Subcutaneous abdominal adipose tissue (tissue), 5 donors: ENCODE data around the gene CNPY3.
A peak's percentile ranks its signal among the peaks of the same experiment; 100 is the strongest.

Experiments used
- H3K27ac ChIP-seq: one replicate; pipeline ENCODE4 v1.7.0; 2013; ENCODE audit warnings: low read depth, mild to moderate bottlenecking, inconsistent platforms, low read length, moderate library complexity
- H3K27me3 ChIP-seq, 5 donors: one replicate each; pipeline ENCODE4 v1.7.0; 2013; ENCODE audit warnings: low read length in 5 of 5, inconsistent platforms in 1 of 5; ENCODE audit not compliant: control insufficient read depth in 5 of 5, insufficient read depth in 4 of 5
- H3K36me3 ChIP-seq, 5 donors: one replicate each; pipeline ENCODE4 v1.7.0; 2013; ENCODE audit warnings: low read length in 5 of 5; ENCODE audit not compliant: control insufficient read depth in 5 of 5, insufficient read depth in 5 of 5
- H3K4me1 ChIP-seq, 5 donors: one replicate each; pipeline ENCODE4 v1.7.0; 2013; ENCODE audit warnings: low read length in 5 of 5, mild to moderate bottlenecking in 3 of 5, moderate library complexity in 1 of 5; ENCODE audit not compliant: control insufficient read depth in 5 of 5, insufficient read depth in 5 of 5
- H3K4me3 ChIP-seq, 5 donors: one replicate each; pipeline ENCODE4 v1.7.0; 2013; ENCODE audit warnings: low read length in 5 of 5, low read depth in 1 of 5
- H3K9ac ChIP-seq, 5 donors: one replicate each; pipeline ENCODE4 v1.7.0; 2013; ENCODE audit warnings: low read length in 5 of 5, mild to moderate bottlenecking in 4 of 5, moderate library complexity in 3 of 5
- H3K9me3 ChIP-seq, 5 donors: one replicate each; pipeline ENCODE4 v1.7.0; 2013; ENCODE audit warnings: low read length in 5 of 5; ENCODE audit not compliant: control insufficient read depth in 5 of 5
- donor health status: healthy.
- donor health status: healthy.
- donor health status: healthy.
- donor health status: healthy.
- donor health status: healthy.

Gene CNPY3

DNA sequence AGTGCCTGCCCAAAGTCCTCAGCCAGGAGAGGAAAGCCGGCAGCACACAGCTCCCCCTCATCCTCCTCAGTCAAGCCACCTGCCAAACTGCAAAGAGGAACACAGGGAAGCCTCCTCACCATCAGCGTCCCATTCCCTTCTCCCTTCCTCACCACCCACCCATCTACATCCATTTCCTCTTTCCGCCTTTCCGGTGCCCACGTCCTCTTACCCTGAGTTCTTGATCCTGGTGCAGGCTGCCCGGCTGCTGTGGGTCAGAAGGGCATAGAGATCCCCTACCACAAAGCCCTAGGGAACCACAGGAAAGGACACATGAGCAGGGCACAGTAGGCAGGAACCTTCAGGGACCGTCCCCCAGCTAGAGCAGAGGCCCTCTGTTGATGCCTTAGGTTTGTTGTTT lies 37.3 kb downstream of the CNPY3 start:
- H3K4me3 ChIP-seq: no peak overlapping the region
- H3K36me3 ChIP-seq: peaks cover 0 to 85% (median 58%) of the 10 kb centered on the region in 5 donors
- no peak overlapping the region for H3K9ac ChIP-seq
- H3K27me3 ChIP-seq: no peaks in the 10 kb centered on the region
- no peaks in the 10 kb centered on the region for H3K4me1 ChIP-seq
- no peaks in the 10 kb centered on the region for H3K9me3 ChIP-seq
- no peak overlapping the region for H3K27ac ChIP-seq

DNA sequence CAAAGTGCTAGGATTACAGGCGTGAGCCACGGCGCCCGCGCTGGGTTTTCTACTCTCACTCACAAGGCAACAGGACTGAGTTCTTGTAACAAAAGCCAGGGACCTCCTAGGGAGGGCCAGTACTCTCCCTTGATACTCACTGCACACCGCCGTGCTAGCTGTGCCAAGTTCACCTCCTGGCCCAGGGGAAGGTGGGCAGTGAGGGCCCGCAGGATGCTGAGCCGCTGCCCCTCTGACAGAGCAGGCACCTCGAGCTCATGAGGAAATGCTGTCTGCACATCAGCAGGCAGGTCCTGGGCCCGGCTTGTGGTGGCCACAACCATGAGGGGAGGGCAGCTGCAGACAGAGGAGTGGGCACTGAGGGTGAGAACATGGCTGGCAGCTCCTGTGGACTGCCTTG lies 37.9 kb downstream of the CNPY3 start:
- Histone ChIP-seq H3K36me3 (peaks cover 0 to 84% (median 55%) of the 10 kb centered on the region in 5 donors), H3K4me3 (no peak overlapping the region), H3K4me1 (no peaks in the 10 kb centered on the region), H3K27me3 (no peaks in the 10 kb centered on the region), H3K27ac (no peak overlapping the region), H3K9ac (no peak overlapping the region), H3K9me3 (no peaks in the 10 kb centered on the region)

DNA sequence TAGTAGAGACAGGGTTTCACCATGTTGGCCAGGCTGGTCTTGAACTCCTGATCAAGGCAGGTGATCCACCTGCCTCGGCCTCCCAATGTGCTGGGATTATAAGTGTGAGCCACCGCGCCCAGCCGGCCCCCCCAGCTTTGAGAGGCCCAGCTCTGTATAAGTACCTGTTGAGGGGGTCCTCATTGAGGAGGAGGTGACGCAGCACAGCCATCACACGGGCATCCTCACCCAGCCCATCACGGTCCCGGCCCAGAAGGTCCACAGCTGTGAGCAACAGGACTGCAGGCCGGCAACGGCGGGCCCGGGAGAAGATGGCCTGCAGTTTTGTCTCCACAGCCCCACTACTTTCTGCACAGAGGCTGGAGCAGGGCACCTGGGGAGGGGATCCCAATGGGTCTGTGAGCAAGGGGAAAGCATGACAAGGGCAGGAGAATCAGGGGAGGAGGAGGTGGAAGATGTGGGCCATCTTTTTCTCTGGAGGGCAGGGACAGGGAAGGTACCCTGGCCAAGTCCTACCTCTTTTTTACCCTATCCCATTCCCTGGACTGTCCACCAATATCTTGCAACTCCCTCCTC lies 38.9 kb downstream of the CNPY3 start:
- Histone ChIP-seq H3K36me3 (peaks cover 0 to 77% (median 52%) of the 10 kb centered on the region in 5 donors), H3K4me3 (no peak overlapping the region), H3K27me3 (no peaks in the 10 kb centered on the region), H3K9ac (no peak overlapping the region), H3K9me3 (no peaks in the 10 kb centered on the region), H3K27ac (no peak overlapping the region), H3K4me1 (no peaks in the 10 kb centered on the region)

DNA sequence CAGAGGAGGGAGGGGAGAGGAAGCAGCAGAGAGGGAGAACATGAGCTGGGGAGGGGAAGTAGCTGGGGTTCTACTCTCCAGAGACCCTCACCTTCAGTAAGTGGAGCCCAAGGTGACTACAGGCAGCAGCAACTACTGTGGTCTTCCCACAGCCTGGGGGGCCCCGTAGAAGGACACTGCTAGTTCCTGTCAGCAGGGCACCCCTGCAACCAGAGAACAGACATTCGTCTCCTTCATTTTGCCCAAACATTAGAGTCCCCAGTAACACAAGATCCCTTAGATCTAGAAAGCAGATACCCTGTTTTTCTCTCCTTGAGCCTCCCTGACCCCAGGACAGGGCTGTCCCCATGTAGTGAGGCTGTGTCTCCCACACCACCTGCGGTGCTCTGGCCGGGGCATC lies 39.5 kb downstream of the CNPY3 start:
- H3K9ac ChIP-seq: no peak overlapping the region
- H3K4me3 ChIP-seq: no peak overlapping the region
- H3K36me3 ChIP-seq: peaks cover 0 to 77% (median 50%) of the 10 kb centered on the region in 5 donors
- H3K27me3 ChIP-seq: no peaks in the 10 kb centered on the region
- no peaks in the 10 kb centered on the region for H3K4me1 ChIP-seq
- H3K27ac ChIP-seq: no peak overlapping the region
- no peaks in the 10 kb centered on the region for H3K9me3 ChIP-seq

DNA sequence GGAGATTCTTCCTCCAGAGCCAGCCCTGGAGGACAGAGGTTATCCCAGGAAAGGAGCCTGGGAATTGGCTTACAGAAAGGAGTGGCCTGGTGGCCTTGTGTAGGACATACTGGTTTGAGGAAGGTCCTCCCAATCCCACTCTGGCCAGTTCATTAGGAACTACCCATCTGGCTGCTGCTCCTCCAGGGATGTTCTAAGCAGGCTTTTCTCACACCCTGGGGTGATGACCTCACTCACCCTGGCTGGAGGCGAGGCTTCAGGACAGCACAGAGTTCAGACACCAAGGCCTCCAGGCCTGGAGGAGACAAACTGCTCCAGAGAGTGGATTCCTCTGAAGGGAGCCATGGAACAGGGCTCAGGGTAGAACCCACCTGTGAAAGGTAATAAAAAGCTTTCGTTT lies 40.2 kb downstream of the CNPY3 start:
- Histone ChIP-seq H3K36me3 (peaks cover 0 to 75% (median 48%) of the 10 kb centered on the region in 5 donors), H3K9me3 (no peaks in the 10 kb centered on the region), H3K27me3 (no peaks in the 10 kb centered on the region), H3K4me3 (no peak overlapping the region), H3K27ac (no peak overlapping the region), H3K4me1 (no peaks in the 10 kb centered on the region), H3K9ac (no peak overlapping the region)

DNA sequence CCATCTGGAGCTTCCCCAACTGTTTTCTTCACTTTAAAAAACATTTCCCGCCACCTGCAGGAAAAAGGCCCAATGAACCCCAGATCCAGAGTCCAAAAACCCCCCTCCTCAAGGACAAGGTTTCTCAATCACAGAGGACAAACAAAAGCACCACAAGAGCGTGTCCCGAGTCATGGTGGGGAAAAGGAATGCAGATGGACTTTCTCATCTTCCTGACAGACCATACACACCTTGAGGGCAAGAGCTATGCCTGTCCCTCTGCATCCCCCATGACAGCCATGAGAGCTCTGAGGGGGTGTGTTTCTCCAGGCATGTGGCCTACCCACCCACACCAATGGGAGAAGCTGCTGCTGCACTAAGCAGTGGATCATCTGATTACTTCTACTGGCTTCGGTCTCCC lies 40.7 kb downstream of the CNPY3 start:
- Histone ChIP-seq H3K27ac (no peak overlapping the region), H3K4me1 (no peaks in the 10 kb centered on the region), H3K27me3 (no peaks in the 10 kb centered on the region), H3K36me3 (peaks cover 0 to 74% (median 44%) of the 10 kb centered on the region in 5 donors), H3K4me3 (no peak overlapping the region), H3K9me3 (no peaks in the 10 kb centered on the region), H3K9ac (no peak overlapping the region)

DNA sequence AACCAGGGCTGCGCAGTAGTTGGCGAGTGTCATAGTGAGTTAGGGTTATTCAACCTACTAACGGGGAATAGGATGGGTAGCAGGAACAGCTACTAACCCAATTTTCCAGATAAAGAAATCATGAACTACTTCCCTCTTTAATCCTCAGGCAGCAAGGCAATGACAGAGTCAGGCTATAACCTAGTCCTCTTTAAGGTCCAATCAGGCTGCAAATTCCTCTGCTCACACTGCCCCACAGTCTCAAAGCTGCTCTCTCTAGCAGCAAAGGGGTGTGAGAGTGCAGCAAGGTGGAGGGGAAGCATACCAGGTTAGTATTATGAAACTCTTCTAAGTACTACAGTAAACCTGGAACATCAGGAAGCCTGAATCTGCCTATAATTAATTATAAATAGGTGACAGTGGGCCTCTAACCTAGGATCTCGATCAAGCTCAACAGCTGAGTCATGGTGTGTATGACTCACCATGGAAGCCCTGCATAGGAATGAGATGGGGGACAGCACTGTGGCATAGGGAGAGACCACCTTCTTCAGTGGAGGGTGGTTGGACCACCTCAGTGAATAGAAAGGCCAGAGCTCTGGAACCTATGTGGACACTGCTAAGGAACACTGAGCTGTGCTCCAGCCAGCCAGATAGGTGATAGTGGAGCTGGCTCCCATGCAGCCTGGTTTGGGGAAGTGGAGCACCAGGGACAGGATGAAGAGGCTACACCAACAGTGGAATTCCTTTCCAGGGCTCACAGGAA lies 41.8 kb downstream of the CNPY3 start:
- no peaks in the 10 kb centered on the region for H3K27me3 ChIP-seq
- no peaks in the 10 kb centered on the region for H3K9me3 ChIP-seq
- H3K9ac ChIP-seq: peak overlapping the region in 1 of 5 donors; percentile 45
- H3K27ac ChIP-seq: no peak overlapping the region
- H3K4me3 ChIP-seq: no peak overlapping the region
- peaks cover 0 to 63% (median 33%) of the 10 kb centered on the region in 5 donors for H3K36me3 ChIP-seq
- no peaks in the 10 kb centered on the region for H3K4me1 ChIP-seq

DNA sequence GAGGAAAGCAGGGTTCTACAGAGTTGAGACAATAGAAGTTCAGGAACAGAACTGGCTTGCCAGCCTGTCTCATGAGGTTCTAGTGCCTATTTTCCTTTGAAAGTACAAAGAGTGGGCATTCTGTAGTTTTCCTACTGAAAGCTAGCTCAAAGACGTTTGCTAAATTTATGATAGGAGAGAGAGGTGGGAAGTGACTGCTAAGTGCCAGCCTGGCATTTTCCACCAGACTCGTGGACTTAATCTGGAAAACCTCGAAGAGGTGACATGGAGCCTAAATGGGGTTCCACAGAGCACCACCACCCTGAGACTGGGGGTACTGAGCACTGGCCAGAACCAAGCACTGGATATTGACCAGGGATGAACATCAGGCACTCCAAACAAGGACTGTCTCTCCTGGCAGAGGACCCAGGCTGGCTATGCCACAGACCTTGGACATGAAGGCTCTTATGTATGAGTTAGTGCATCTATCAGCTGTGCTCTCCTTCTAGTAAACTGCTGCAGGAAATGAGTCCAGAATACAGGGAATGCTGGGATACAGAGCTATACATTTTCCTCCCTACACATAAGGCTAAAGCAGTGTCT lies 42.6 kb downstream of the CNPY3 start:
- H3K27ac ChIP-seq: no peak overlapping the region
- no peak overlapping the region for H3K4me3 ChIP-seq
- no peaks in the 10 kb centered on the region for H3K27me3 ChIP-seq
- H3K9me3 ChIP-seq: no peaks in the 10 kb centered on the region
- H3K9ac ChIP-seq: peak overlapping the region in 1 of 5 donors; percentile 45
- H3K36me3 ChIP-seq: peaks cover 0 to 55% (median 25%) of the 10 kb centered on the region in 5 donors
- peaks cover 0 to 2% (median under 1%) of the 10 kb centered on the region in 5 donors for H3K4me1 ChIP-seq

DNA sequence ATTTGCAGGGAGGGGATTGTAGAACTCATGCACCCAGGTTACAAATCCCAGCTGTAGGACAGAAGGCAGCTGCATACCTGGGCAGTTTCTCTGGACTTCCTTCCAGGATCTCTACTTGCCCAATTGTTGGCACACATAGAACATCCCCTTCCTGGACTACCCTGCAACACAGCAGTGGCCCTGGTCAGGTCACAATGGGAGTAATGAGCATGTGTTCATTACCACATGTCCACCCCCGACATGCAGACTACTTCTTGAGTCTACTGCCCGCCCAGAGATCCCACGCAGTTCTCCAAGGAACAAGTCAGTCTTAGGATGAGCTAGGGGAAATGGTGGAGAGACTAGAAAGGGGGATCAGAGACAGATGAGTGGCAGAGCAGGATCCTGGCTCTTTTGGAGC lies 44.6 kb downstream of the CNPY3 start:
- H3K9ac ChIP-seq: no peak overlapping the region
- peaks cover 0 to 37% (median 13%) of the 10 kb centered on the region in 5 donors for H3K36me3 ChIP-seq
- H3K4me1 ChIP-seq: peaks cover 0 to 17% (median 14%) of the 10 kb centered on the region in 5 donors
- H3K27ac ChIP-seq: no peak overlapping the region
- H3K4me3 ChIP-seq: no peak overlapping the region
- H3K9me3 ChIP-seq: no peaks in the 10 kb centered on the region
- no peaks in the 10 kb centered on the region for H3K27me3 ChIP-seq

DNA sequence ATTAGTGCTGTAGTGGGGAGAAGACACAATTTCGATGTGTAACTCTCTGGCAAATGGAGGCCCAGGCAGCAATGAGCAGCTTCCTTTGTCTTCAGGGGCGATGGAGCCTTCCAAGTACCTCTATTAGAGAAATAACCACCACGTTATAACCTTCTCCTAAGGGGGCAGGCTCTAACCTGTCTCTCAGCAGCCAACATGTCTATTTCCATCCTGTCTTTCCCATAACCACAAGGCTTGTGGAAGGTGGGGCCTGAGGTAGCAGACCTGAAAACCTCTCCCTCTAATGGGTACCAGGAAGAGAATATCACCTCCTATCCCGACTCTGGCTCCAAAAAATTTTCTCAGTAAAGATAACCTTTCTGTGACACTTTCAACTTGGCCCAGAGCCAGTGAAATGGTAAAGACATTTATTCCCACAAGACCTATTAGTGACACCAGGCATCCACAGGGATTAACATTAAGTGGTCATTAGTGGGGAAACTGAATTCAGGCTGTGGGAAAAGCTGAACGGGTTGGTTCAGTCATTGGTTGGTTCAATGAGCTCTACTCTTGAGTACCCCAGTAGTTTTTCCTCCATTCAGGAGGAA lies 45.7 kb downstream of the CNPY3 start:
- H3K27ac ChIP-seq: no peak overlapping the region
- no peak overlapping the region for H3K9ac ChIP-seq
- H3K36me3 ChIP-seq: peaks cover 0 to 26% (median 7%) of the 10 kb centered on the region in 5 donors
- H3K4me3 ChIP-seq: no peak overlapping the region
- peaks cover 2 to 26% (median 22%) of the 10 kb centered on the region in 5 donors for H3K4me1 ChIP-seq
- no peaks in the 10 kb centered on the region for H3K9me3 ChIP-seq
- no peaks in the 10 kb centered on the region for H3K27me3 ChIP-seq
